H9 (cell line): ENCODE results near the gene GOLGA6A. TPM values are rescaled to one million over a fixed set of nuclear protein-coding genes. Genes with fewer than 3 reads are reported as not detected.

Experiments used
- DNase-seq: peaks from one replicate; pipeline ENCODE4 v3.0.0-alpha.2; 2017
- H2AFZ ChIP-seq: one replicate; pipeline ENCODE4 v1.6.1; 2013; ENCODE audit warnings: mild to moderate bottlenecking, low read length, control low read depth, moderate library complexity
- H2AK5ac ChIP-seq: 2 replicates; pipeline ENCODE4 v1.6.1; 2013; ENCODE audit warnings: low read length, control low read depth, mixed read lengths; ENCODE audit not compliant: insufficient read length
- H2BK120ac ChIP-seq: one replicate; pipeline ENCODE4 v1.6.1; 2013; ENCODE audit warnings: low read depth, mild to moderate bottlenecking, low read length, control low read depth, inconsistent platforms; ENCODE audit not compliant: poor library complexity, severe bottlenecking
- H2BK12ac ChIP-seq: 2 replicates; pipeline ENCODE4 v1.6.1; 2013; ENCODE audit warnings: low read length, control low read depth, mixed read lengths, low read depth; ENCODE audit not compliant: insufficient read length
- H2BK15ac ChIP-seq: 2 replicates; pipeline ENCODE4 v1.6.1; 2013; ENCODE audit warnings: low read depth, low read length, control low read depth
- H2BK20ac ChIP-seq: one replicate; pipeline ENCODE4 v1.6.1; 2013; ENCODE audit warnings: low read depth, mild to moderate bottlenecking, low read length, control low read depth, inconsistent platforms; ENCODE audit not compliant: poor library complexity, severe bottlenecking
- H2BK5ac ChIP-seq: 2 replicates; pipeline ENCODE4 v1.6.1; 2013; ENCODE audit warnings: low read length, control low read depth, mixed read lengths; ENCODE audit not compliant: insufficient read length
- H3K14ac ChIP-seq: 2 replicates; pipeline ENCODE4 v1.6.1; 2013; ENCODE audit warnings: low read length, control low read depth; ENCODE audit not compliant: insufficient read depth
- H3K18ac ChIP-seq: 2 replicates; pipeline ENCODE4 v1.6.1; 2013; ENCODE audit warnings: low read depth, mild to moderate bottlenecking, mixed read lengths, low read length, control low read depth; ENCODE audit not compliant: insufficient read length
- H3K23ac ChIP-seq: 2 replicates; pipeline ENCODE4 v1.6.1; 2013; ENCODE audit warnings: low read length, control low read depth, mixed read lengths, low read depth; ENCODE audit not compliant: insufficient read length
- H3K23me2 ChIP-seq: 2 replicates; pipeline ENCODE4 v1.6.1; 2013; ENCODE audit warnings: low read depth, mild to moderate bottlenecking, mixed read lengths, low read length, control low read depth; ENCODE audit not compliant: insufficient read length, poor library complexity, severe bottlenecking
- H3K27ac ChIP-seq: 2 replicates; pipeline ENCODE4 v1.5.1; 2013; ENCODE audit warnings: low read length, control low read depth, mixed read lengths, low read depth; ENCODE audit not compliant: insufficient read length
- H3K27me3 ChIP-seq: 2 replicates; pipeline ENCODE4 v1.6.1; 2013; ENCODE audit warnings: low read length, control low read depth, inconsistent platforms; ENCODE audit not compliant: insufficient read depth
- H3K4ac ChIP-seq: 2 replicates; pipeline ENCODE4 v1.6.1; 2013; ENCODE audit warnings: low read depth, mild to moderate bottlenecking, control low read depth, inconsistent platforms, low read length, moderate library complexity
- H3K4me1 ChIP-seq: 2 replicates; pipeline ENCODE4 v1.6.1; 2013; ENCODE audit warnings: low read length, control low read depth, inconsistent platforms; ENCODE audit not compliant: insufficient read depth
- H3K4me2 ChIP-seq: 2 replicates; pipeline ENCODE4 v1.6.1; 2013; ENCODE audit warnings: low read length, control low read depth, mixed read lengths; ENCODE audit not compliant: insufficient read length, insufficient read depth
- H3K56ac ChIP-seq: 2 replicates; pipeline ENCODE4 v1.6.1; 2013; ENCODE audit warnings: low read depth, mild to moderate bottlenecking, mixed read lengths, low read length, control low read depth; ENCODE audit not compliant: insufficient read length
- H3K79me1 ChIP-seq: 2 replicates; pipeline ENCODE4 v1.6.1; 2013; ENCODE audit warnings: low read depth, mild to moderate bottlenecking, moderate library complexity, low read length, control low read depth, inconsistent platforms; ENCODE audit not compliant: insufficient read depth, poor library complexity, severe bottlenecking
- H3K79me2 ChIP-seq: 2 replicates; pipeline ENCODE4 v1.6.1; 2013; ENCODE audit warnings: low read length, control low read depth, inconsistent platforms; ENCODE audit not compliant: insufficient read depth
- H3K9ac ChIP-seq: 2 replicates; pipeline ENCODE4 v1.6.1; 2013; ENCODE audit warnings: low read length, control low read depth, mixed read lengths; ENCODE audit not compliant: insufficient read length; ENCODE audit errors: extremely low read depth
- H3K9me3 ChIP-seq: one replicate; pipeline ENCODE4 v1.6.1; 2013; ENCODE audit warnings: low read depth, low read length, inconsistent platforms; ENCODE audit not compliant: control insufficient read depth
- H3T11ph ChIP-seq: one replicate; pipeline ENCODE4 v1.6.1; 2013; ENCODE audit warnings: mild to moderate bottlenecking, low read length, control low read depth, inconsistent platforms
- H4K20me1 ChIP-seq: one replicate; pipeline ENCODE4 v1.6.1; 2013; ENCODE audit not compliant: control insufficient read depth, insufficient read length, insufficient read depth
- H4K5ac ChIP-seq: 2 replicates; pipeline ENCODE4 v1.6.1; 2013; ENCODE audit warnings: low read depth, mild to moderate bottlenecking, mixed read lengths, low read length, control low read depth; ENCODE audit not compliant: insufficient read length
- H4K8ac ChIP-seq: replicated peaks from 2 replicates; pipeline ENCODE4 v1.6.1; 2013; ENCODE audit warnings: low read length, control low read depth, mixed read lengths, low read depth; ENCODE audit not compliant: insufficient read length
- H4K91ac ChIP-seq: 2 replicates; pipeline ENCODE4 v1.6.1; 2013; ENCODE audit warnings: low read depth, mild to moderate bottlenecking, moderate library complexity, mixed read lengths, low read length, control low read depth; ENCODE audit not compliant: insufficient read length
- H3K27ac Mint-ChIP-seq, 3 experiments: 2 replicates in 2 of 3; 3 replicates in 1 of 3; pipeline ENCODE4 v1.8.0; 2020 to 2021; ENCODE audit warnings: mixed read lengths in 3 of 3, mild to moderate bottlenecking in 1 of 3, moderate library complexity in 1 of 3
- H3K27me3 Mint-ChIP-seq: 2 replicates; pipeline ENCODE4 v1.8.0; 2021; ENCODE audit warnings: low read depth, mild to moderate bottlenecking, moderate library complexity, mixed read lengths
- H3K36me3 Mint-ChIP-seq, 3 experiments: 2 replicates in 2 of 3; 3 replicates in 1 of 3; pipeline ENCODE4 v1.8.0; 2020 to 2021; ENCODE audit warnings: low read depth in 3 of 3, mixed read lengths in 3 of 3; ENCODE audit not compliant: insufficient read depth in 1 of 3
- H3K4me1 Mint-ChIP-seq, 2 experiments: 2 replicates each; pipeline ENCODE4 v1.8.0; 2020; ENCODE audit warnings: mixed read lengths in 2 of 2
- H3K4me3 Mint-ChIP-seq, 2 experiments: 2 replicates in 1 of 2; 3 replicates in 1 of 2; pipeline ENCODE4 v1.8.0; 2020 to 2021; ENCODE audit warnings: mild to moderate bottlenecking in 2 of 2, mixed read lengths in 2 of 2, moderate library complexity in 1 of 2
- H3K9me3 Mint-ChIP-seq, 2 experiments: 2 replicates in 1 of 2; 3 replicates in 1 of 2; pipeline ENCODE4 v1.8.0; 2020; ENCODE audit warnings: mild to moderate bottlenecking in 2 of 2, mixed read lengths in 2 of 2, moderate library complexity in 1 of 2
- CTCF ChIP-seq: fragments of 200-600 bp; sonication (generic); conservative IDR thresholded peaks from 3 replicates; pipeline ENCODE4 v1.8.0; 2021; ENCODE audit warnings: antibody characterized with exemption, mild to moderate bottlenecking
- WGBS: extraction: QIAGEN DNeasy Blood & Tissue Kit; methylation state at CpG from one replicate; pipeline ENCODE4 v1.1.7; 2013; ENCODE audit warnings: missing lambda C conversion rate, low lambda C conversion rate, mixed read lengths; ENCODE audit not compliant: insufficient read length; ENCODE audit errors: extremely low coverage; 5-methylcytosine and 5-hydroxymethylcytosine counted together
- total RNA-seq: library from RNA; stranded (reverse); gene quantifications from 2 replicates; pipeline ENCODE4 v1.2.1, GENCODE V29; 2021

The GOLGA6A gene
- total RNA-seq, 1 experiment from 2014 or later: 0.72 TPM

GRCh38 chr15:74025436-74025835, 56.9 kb downstream of the GOLGA6A start:
- H4K91ac ChIP-seq: no peak overlapping the region
- no peaks in the 10 kb centered on the region for H3K27me3 Mint-ChIP-seq
- no peaks in the 10 kb centered on the region for H3K27me3 ChIP-seq
- no peak overlapping the region for H2AFZ ChIP-seq
- no peak overlapping the region for H3T11ph ChIP-seq
- H3K4ac ChIP-seq: no peak overlapping the region
- H2BK20ac ChIP-seq: no peak overlapping the region
- H2BK5ac ChIP-seq: no peak overlapping the region
- no peak overlapping the region for H3K9ac ChIP-seq
- no peaks in the 10 kb centered on the region for H3K9me3 Mint-ChIP-seq
- H3K4me3 Mint-ChIP-seq: no peak overlapping the region
- peaks cover 16 to 23% (median 22%) of the 10 kb centered on the region in 3 experiments; a peak in 6 of 7 replicates for H3K36me3 Mint-ChIP-seq
- no peak overlapping the region for H4K8ac ChIP-seq
- H2BK15ac ChIP-seq: no peak overlapping the region
- H3K79me2 ChIP-seq: no peaks in the 10 kb centered on the region
- H3K14ac ChIP-seq: no peak overlapping the region
- H3K4me2 ChIP-seq: no peak overlapping the region
- no CpG with 5 or more reads among the region's 5 CpGs for WGBS
- H3K56ac ChIP-seq: no peak overlapping the region
- H3K23ac ChIP-seq: no peak overlapping the region
- H4K20me1 ChIP-seq: no peaks in the 10 kb centered on the region
- H4K5ac ChIP-seq: no peak overlapping the region
- no peak overlapping the region for H3K18ac ChIP-seq
- H3K23me2 ChIP-seq: no peaks in the 10 kb centered on the region
- no peaks in the 10 kb centered on the region for H3K9me3 ChIP-seq
- no peak for TF ChIP-seq CTCF
- peak overlapping the region in 1 of 3 experiments; percentile 39; a peak in 2 of 7 replicates for H3K27ac Mint-ChIP-seq
- no peak overlapping the region for H3K27ac ChIP-seq
- H2AK5ac ChIP-seq: no peak overlapping the region
- no peaks in the 10 kb centered on the region for H3K4me1 ChIP-seq
- no peaks in the 10 kb centered on the region for H3K79me1 ChIP-seq
- no peaks in the 10 kb centered on the region for H3K4me1 Mint-ChIP-seq
- H2BK12ac ChIP-seq: no peak overlapping the region
- no peak overlapping the region for H2BK120ac ChIP-seq
- no peak for DNase-seq
